ENCODE measurements around the gene KLF12. TPM values are rescaled to one million over a fixed set of nuclear protein-coding genes. Genes with fewer than 3 reads are reported as not detected.

The KLF12 gene
- total RNA-seq, 2 donors from 2014 or later: 2.8 to 9.7 TPM

DNA sequence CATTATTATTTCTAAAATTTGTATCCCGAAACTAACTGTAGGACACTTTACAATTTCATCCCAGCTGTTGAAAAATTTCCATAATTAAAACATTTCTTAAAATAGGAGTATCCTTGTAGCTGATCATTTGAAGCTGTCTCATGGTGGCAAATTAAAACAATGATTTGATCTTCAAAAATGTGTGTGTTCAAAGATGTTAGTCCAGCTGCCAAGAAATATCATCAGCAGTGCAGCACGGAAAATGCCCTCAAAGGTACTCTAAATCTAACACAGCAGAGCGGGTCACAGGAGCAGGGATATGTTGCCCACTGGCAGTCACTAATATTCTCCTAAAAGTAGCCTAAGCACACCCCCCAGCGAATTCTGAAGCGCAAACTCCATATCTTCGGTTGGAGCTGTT is 31.0 kb downstream of the KLF12 start:
- Histone ChIP-seq H3K4me1 (replicated peaks) (no peaks in the 10 kb centered on the region), H3K36me3 (no peaks in the 10 kb centered on the region), H3K4me3 (no peak overlapping the region), H3K27me3 (replicated peaks; ENCODE audit: insufficient read depth) (no peaks in the 10 kb centered on the region), H3K9me3 (no peaks in the 10 kb centered on the region), H3K27ac (no peak overlapping the region)
- WGBS: 94% methylated on average over 6 of the region's 6 CpGs
- intact Hi-C loops (cut with DNase I): no loop called here
- no peak for TF ChIP-seq POLR2AphosphoS5 (IDR thresholded peaks at IDR 0.05)
- TF ChIP-seq, protein P1, sequence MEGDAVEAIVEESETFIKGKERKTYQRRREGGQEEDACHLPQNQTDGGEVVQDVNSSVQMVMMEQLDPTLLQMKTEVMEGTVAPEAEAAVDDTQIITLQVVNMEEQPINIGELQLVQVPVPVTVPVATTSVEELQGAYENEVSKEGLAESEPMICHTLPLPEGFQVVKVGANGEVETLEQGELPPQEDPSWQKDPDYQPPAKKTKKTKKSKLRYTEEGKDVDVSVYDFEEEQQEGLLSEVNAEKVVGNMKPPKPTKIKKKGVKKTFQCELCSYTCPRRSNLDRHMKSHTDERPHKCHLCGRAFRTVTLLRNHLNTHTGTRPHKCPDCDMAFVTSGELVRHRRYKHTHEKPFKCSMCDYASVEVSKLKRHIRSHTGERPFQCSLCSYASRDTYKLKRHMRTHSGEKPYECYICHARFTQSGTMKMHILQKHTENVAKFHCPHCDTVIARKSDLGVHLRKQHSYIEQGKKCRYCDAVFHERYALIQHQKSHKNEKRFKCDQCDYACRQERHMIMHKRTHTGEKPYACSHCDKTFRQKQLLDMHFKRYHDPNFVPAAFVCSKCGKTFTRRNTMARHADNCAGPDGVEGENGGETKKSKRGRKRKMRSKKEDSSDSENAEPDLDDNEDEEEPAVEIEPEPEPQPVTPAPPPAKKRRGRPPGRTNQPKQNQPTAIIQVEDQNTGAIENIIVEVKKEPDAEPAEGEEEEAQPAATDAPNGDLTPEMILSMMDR (IDR thresholded peaks at IDR 0.05): no peak
- TF ChIP-seq POLR2A (IDR thresholded peaks at IDR 0.05): no peak
- no peak for DNase-seq (ENCODE audit: low spot score)

DNA sequence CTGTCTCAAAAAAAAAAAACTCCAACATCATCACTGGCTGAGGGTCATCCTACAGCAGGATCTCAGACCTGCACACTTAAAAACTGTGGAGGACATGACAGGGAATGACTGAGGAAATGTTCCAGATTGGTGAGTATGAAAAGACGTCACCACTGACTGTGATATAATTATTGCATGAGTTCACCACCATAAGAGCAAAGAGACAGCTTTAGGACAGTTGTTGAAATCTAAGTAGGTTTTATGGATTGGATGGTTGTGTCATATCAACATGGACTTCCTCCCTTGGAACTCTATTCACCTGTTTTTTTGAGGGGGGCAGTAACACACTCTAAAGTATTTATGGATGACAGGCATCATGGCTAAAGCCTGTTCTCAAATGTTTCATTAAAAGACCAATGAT is 31.5 kb downstream of the KLF12 start:
- DNase-seq (ENCODE audit: low spot score): no peak
- Histone ChIP-seq H3K9me3 (no peaks in the 10 kb centered on the region), H3K4me1 (replicated peaks) (no peaks in the 10 kb centered on the region), H3K27me3 (replicated peaks; ENCODE audit: insufficient read depth) (no peaks in the 10 kb centered on the region), H3K36me3 (no peaks in the 10 kb centered on the region), H3K4me3 (no peak overlapping the region), H3K27ac (no peak overlapping the region)
- TF ChIP-seq, protein P1 (IDR thresholded peaks at IDR 0.05): no peak
- TF ChIP-seq POLR2AphosphoS5 (IDR thresholded peaks at IDR 0.05) (no peak), POLR2A (IDR thresholded peaks at IDR 0.05) (no peak)
- WGBS: 82% methylated on average over 1 of the region's 1 CpG
- intact Hi-C loops (cut with DNase I): no loop called here

DNA sequence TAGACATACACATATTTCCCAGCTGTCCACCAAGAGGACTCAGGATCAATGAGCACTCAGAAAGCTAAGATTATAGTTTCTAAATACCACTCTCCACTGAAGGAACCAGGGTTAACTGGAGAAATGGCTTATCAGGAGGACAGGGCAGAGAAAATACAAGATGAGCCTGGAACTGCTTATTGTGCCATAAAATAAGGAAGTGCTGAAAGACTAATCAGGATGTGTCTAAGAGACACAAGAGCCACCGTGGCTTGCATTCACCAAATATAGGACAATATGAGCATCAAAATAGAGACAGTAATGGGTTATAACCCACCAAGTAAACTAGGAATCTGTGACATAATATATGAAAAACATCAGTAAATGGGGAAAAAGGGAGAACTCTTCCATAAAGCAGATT is 32.8 kb downstream of the KLF12 start:
- WGBS: 91% methylated on average over 1 of the region's 1 CpG
- no peaks in the 10 kb centered on the region for H3K36me3 ChIP-seq
- no peaks in the 10 kb centered on the region for H3K27me3 ChIP-seq (replicated peaks; ENCODE audit: insufficient read depth)
- H3K4me1 ChIP-seq (replicated peaks): no peaks in the 10 kb centered on the region
- no peak for DNase-seq (ENCODE audit: low spot score)
- no peak overlapping the region for H3K27ac ChIP-seq
- no peak overlapping the region for H3K4me3 ChIP-seq
- H3K9me3 ChIP-seq: no peaks in the 10 kb centered on the region
- no peak for TF ChIP-seq POLR2A (IDR thresholded peaks at IDR 0.05)
- no peak for TF ChIP-seq POLR2AphosphoS5 (IDR thresholded peaks at IDR 0.05)
- TF ChIP-seq, protein P1 (IDR thresholded peaks at IDR 0.05): no peak
- intact Hi-C loops (cut with DNase I): no loop called here

DNA sequence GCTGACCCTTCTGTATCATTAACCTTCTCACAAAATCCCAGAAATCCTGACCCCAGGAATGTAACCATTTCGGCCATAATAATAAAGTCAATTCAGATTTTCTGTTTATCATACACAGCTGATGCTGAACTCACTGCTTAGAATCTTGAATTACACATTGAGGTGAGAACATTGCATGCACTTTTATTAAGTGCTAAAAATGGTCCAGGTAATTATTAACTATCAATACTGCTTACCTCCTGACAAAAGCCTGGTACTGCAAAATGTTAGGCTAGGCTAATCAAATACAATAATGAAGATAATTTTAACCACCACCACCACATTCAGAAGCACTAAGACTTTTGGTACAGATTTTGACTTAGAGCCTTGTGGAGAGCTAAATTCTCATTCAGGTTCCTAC is 36.1 kb downstream of the KLF12 start:
- H3K36me3 ChIP-seq: no peaks in the 10 kb centered on the region
- no peaks in the 10 kb centered on the region for H3K27me3 ChIP-seq (replicated peaks; ENCODE audit: insufficient read depth)
- no peaks in the 10 kb centered on the region for H3K9me3 ChIP-seq
- H3K4me3 ChIP-seq: no peak overlapping the region
- no peak overlapping the region for H3K27ac ChIP-seq
- WGBS: 92% methylated on average over 1 of the region's 1 CpG
- H3K4me1 ChIP-seq (replicated peaks): no peaks in the 10 kb centered on the region
- intact Hi-C loops (cut with DNase I): no loop called here
- TF ChIP-seq, protein P1 (IDR thresholded peaks at IDR 0.05): no peak
- TF ChIP-seq POLR2AphosphoS5 (IDR thresholded peaks at IDR 0.05): no peak
- TF ChIP-seq POLR2A (IDR thresholded peaks at IDR 0.05): no peak
- no peak for DNase-seq (ENCODE audit: low spot score)

DNA sequence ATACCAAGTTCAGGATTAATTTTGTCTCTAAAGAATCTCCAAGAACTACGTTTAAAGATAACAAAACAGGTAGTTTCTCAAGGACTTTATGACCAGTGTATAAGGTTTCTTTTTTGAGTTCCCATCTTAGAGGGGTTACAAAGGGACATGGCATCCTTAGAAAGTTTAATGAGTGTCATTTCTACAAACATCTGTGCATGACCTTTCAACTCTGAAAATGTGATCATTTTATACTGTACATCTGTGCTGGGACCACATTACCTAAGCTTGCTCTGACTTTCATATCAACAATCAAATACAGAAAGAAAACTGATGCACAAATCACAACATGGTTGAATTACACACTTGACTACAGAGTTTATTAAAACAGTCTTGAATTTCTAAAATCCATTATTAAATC is 37.1 kb downstream of the KLF12 start:
- no peak overlapping the region for H3K4me3 ChIP-seq
- no peaks in the 10 kb centered on the region for H3K4me1 ChIP-seq (replicated peaks)
- H3K27me3 ChIP-seq (replicated peaks; ENCODE audit: insufficient read depth): no peaks in the 10 kb centered on the region
- H3K36me3 ChIP-seq: no peaks in the 10 kb centered on the region
- DNase-seq (ENCODE audit: low spot score): no peak
- H3K9me3 ChIP-seq: no peaks in the 10 kb centered on the region
- 40% methylated on average over 1 of the region's 1 CpG for WGBS
- TF ChIP-seq POLR2AphosphoS5 (IDR thresholded peaks at IDR 0.05): no peak
- TF ChIP-seq POLR2A (IDR thresholded peaks at IDR 0.05): no peak
- TF ChIP-seq, protein P1 (IDR thresholded peaks at IDR 0.05): no peak
- H3K27ac ChIP-seq: no peak overlapping the region
- intact Hi-C loops (cut with DNase I): no loop called here
